MCF 10A (cell line): ENCODE data around the gene FTCD. TPM values are rescaled to one million over a fixed set of nuclear protein-coding genes. Genes with fewer than 3 reads are reported as not detected.
A peak's percentile ranks its signal among the peaks of the same experiment; 100 is the strongest.

ENCODE experiments used
- BruUV-seq: library from RNA; stranded (reverse); fragments of 400-500 nt; replicated peaks from 2 replicates; lab custom pipeline; 2021; lab: Mats Ljungman, UMichigan
- CTCF ChIA-PET: fragments of 300-600 bp; sonication (Branson Sonifier 250); formaldehyde crosslinking; extraction: SDS; loops from one replicate; lab custom pipeline; 2021; ENCODE audit warnings: antibody characterized with exemption, inconsistent platforms; lab: Yijun Ruan, JAX
- POLR2A ChIA-PET: fragments of 300-600, 350-650 bp; sonication (Branson Sonifier 250); formaldehyde crosslinking; extraction: SDS; loops from one replicate; lab custom pipeline; 2020; ENCODE audit warnings: antibody characterized with exemption, inconsistent platforms; lab: Yijun Ruan, JAX
- DNase-seq: peaks from one replicate; pipeline ENCODE4 v3.0.0-alpha.2; 2018; ENCODE audit not compliant: unreplicated experiment
- H3K27ac Mint-ChIP-seq: one replicate; pipeline ENCODE4 v1.8.0; 2022; ENCODE audit warnings: mild to moderate bottlenecking, low read depth, mixed read lengths; ENCODE audit not compliant: unreplicated experiment
- H3K27me3 Mint-ChIP-seq: one replicate; pipeline ENCODE4 v1.8.0; 2022; ENCODE audit warnings: mixed read lengths; ENCODE audit not compliant: insufficient read depth, unreplicated experiment
- H3K36me3 Mint-ChIP-seq: one replicate; pipeline ENCODE4 v1.8.0; 2022; ENCODE audit warnings: mild to moderate bottlenecking, moderate library complexity, mixed read lengths; ENCODE audit not compliant: insufficient read depth, unreplicated experiment
- H3K4me1 Mint-ChIP-seq: one replicate; pipeline ENCODE4 v1.8.0; 2022; ENCODE audit warnings: mixed read lengths; ENCODE audit not compliant: insufficient read depth, unreplicated experiment
- H3K4me3 Mint-ChIP-seq: one replicate; pipeline ENCODE4 v1.8.0; 2022; ENCODE audit warnings: mild to moderate bottlenecking, moderate library complexity, mixed read lengths; ENCODE audit not compliant: unreplicated experiment
- H3K9me3 Mint-ChIP-seq: one replicate; pipeline ENCODE4 v1.8.0; 2022; ENCODE audit warnings: mixed read lengths; ENCODE audit not compliant: unreplicated experiment
- intact Hi-C: fragments of 100-400 bp; cut with micrococcal nuclease; formaldehyde crosslinking; loops from 2 replicates; pipeline ENCODE4 v1.14.1; 2022
- total RNA-seq: library from RNA; stranded (reverse); gene quantifications from 2 replicates; pipeline ENCODE4 v1.2.3, GENCODE V29; 2022
- TF ChIP-seq, protein P1 (sequence below): fragments of 200-600 bp; IDR thresholded peaks from one replicate; pipeline ENCODE4 v1.8.0; 2022; ENCODE audit warnings: antibody characterized with exemption, mild to moderate bottlenecking; ENCODE audit not compliant: unreplicated experiment

Gene FTCD
- total RNA-seq, 1 experiment from 2014 or later = not detected

DNA sequence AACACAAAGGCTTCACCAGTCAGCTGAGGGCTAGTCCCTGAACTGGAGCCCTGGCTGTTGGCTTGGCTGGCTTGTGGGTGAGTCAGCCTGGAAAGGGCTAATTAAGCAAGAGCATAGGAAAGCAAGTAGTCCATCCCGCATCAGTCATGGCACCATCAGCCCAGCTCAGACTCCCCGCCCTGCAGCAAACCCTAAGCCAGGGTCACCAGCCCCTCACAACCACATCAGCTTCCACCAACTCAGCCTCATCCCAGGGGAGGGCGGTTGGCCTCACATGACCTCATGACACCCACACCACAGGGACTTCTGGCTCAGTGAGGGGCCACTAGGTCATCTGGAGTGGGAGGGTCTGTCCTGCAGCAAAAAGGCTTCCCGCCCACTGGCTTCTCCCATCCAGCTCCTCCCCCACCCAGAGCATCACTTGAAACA lies 35.9 kb upstream of the FTCD start:
- BruUV-seq = no TSS peak
- no peak overlapping the region for H3K4me3 Mint-ChIP-seq
- no peaks in the 10 kb centered on the region for H3K9me3 Mint-ChIP-seq
- ChIA-PET POLR2A (interaction anchor here (1.2 kb wide), 1 partner anchor 50 kb away, joined by 5 read pairs; no protein-coding TSS in a partner anchor), CTCF (interaction anchor here (0.7 to 1.0 kb wide), 2 partner anchors 19 to 48 kb away, joined by 3 to 6 read pairs; no protein-coding TSS in a partner anchor)
- H3K36me3 Mint-ChIP-seq = peaks cover 35% of the 10 kb centered on the region
- peak; percentile 74 for DNase-seq
- peaks cover 27% of the 10 kb centered on the region for H3K4me1 Mint-ChIP-seq
- no peak overlapping the region for H3K27ac Mint-ChIP-seq
- intact Hi-C loops = no loop called here
- TF ChIP-seq, protein P1, sequence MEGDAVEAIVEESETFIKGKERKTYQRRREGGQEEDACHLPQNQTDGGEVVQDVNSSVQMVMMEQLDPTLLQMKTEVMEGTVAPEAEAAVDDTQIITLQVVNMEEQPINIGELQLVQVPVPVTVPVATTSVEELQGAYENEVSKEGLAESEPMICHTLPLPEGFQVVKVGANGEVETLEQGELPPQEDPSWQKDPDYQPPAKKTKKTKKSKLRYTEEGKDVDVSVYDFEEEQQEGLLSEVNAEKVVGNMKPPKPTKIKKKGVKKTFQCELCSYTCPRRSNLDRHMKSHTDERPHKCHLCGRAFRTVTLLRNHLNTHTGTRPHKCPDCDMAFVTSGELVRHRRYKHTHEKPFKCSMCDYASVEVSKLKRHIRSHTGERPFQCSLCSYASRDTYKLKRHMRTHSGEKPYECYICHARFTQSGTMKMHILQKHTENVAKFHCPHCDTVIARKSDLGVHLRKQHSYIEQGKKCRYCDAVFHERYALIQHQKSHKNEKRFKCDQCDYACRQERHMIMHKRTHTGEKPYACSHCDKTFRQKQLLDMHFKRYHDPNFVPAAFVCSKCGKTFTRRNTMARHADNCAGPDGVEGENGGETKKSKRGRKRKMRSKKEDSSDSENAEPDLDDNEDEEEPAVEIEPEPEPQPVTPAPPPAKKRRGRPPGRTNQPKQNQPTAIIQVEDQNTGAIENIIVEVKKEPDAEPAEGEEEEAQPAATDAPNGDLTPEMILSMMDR = no peak
- no peaks in the 10 kb centered on the region for H3K27me3 Mint-ChIP-seq

DNA sequence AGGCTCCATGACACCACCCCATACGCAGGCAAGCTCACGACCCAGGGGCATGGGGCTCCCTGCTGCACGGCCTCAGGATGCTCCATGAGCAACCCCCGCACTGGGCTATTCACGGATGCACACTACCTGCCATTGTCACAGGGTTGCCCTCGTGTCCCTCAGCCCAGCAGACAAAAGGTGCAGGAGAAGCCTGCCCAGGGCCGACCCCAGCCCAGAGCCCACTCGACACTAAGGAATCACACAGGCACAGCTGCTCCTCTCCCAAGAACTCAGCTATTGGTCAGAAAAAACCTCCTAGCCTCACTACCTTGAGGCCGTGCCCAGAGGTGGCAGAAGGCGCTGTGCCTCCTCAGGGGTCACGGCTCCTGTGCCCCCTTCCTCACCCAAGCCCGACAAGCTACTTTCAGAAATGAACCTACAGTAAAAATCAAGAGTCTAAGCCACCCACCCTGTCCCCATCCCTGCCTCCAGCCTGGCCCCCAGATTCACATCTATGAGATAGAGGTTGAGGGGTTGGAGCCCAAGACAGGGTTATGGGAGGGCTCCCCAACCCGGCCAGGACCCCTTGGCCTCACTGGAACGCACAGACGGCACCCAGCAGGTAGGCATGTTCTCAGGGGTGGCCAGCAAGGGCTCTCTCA lies 35.2 kb upstream of the FTCD start:
- no peak overlapping the region for H3K4me3 Mint-ChIP-seq
- H3K36me3 Mint-ChIP-seq = peaks cover 29% of the 10 kb centered on the region
- H3K27ac Mint-ChIP-seq = no peak overlapping the region
- no peak for DNase-seq
- no peaks in the 10 kb centered on the region for H3K9me3 Mint-ChIP-seq
- TF ChIP-seq, protein P1 = no peak
- ChIA-PET POLR2A (interaction anchor here (0.7 to 1.2 kb wide), 2 partner anchors 50 to 61 kb away, joined by 3 to 5 read pairs; no protein-coding TSS in a partner anchor), CTCF (interaction anchor here (0.7 to 1.0 kb wide), 2 partner anchors 19 to 47 kb away, joined by 3 to 6 read pairs; no protein-coding TSS in a partner anchor)
- peaks cover 27% of the 10 kb centered on the region for H3K4me1 Mint-ChIP-seq
- no peaks in the 10 kb centered on the region for H3K27me3 Mint-ChIP-seq
- intact Hi-C loops = no loop called here
- TSS peak; percentile 32 for BruUV-seq

DNA sequence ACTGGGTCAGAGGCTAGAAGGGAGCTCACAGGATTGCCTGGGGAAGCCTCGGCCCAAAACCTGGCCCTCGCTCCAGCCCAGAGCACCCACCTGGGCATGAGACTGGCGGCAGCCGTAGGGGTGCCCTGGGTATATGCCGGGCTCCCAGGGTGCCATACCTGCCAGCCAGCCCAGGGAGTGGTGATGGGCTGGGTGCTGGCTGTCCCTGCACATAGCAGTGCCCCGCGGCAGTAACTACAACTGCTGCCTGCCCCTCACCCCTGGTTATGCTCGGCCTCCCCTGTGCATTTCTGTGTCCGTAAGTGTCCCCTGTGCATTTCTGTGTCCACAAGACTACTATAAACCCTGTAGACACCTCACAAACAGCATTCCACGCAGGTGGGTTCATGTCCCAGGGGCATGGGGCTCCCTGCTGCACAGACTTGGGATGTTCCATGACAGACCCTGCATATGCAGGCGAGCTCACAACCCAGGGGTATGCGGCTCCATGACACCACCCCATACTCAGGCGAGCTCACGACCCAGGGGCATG lies 34.6 kb upstream of the FTCD start:
- no peak for DNase-seq
- ChIA-PET CTCF (no interaction called here), POLR2A (interaction anchor here (0.5 to 0.9 kb wide), 4 partner anchors 8 to 217 kb away, joined by 3 read pairs; no protein-coding TSS in a partner anchor)
- Mint-ChIP-seq H3K27ac (peak overlapping the region; percentile 68), H3K9me3 (no peaks in the 10 kb centered on the region), H3K4me1 (peaks cover 27% of the 10 kb centered on the region), H3K36me3 (peaks cover 26% of the 10 kb centered on the region), H3K27me3 (no peaks in the 10 kb centered on the region), H3K4me3 (no peak overlapping the region)
- TF ChIP-seq, protein P1 = no peak
- intact Hi-C loops = no loop called here
- no TSS peak for BruUV-seq

DNA sequence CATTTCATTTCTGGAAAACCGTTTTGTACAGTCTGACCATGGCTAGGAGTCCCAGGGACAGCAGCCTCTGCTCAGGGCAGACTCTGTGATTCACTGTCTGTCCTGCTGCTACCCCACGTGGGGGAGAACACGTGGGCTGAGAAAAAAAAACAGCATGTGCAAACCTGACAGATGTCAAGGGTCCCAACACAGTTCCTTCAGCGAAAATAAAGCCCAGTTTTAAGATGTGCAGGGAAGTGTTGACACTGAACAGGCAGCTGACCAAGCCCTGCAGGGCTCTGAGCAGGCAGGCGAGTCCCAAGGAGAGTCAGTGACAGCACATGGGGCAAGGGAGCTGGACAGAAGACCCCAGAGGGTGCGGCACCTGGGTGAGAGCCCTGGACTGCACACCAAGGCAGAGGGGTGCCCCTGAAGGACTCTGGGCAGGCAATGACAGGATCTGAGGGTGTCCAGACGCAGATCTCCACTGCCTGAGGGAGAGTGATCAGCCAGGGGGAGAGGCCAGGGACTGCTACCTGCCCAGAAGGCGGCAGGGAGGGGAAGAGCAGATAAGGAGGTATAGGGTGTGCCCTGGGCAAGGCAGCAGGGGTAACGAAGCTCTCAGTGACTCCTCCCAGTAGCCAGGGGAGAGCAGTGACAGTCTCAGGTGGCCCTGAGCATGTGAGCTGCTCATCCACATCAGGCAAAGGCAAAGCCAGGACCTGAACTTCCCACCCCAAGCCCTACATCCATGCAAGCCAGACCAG lies 34.0 kb upstream of the FTCD start:
- Mint-ChIP-seq H3K9me3 (no peaks in the 10 kb centered on the region), H3K4me1 (peaks cover 27% of the 10 kb centered on the region), H3K4me3 (peak overlapping the region; percentile 28), H3K27ac (peak overlapping the region; percentile 68), H3K36me3 (peaks cover 20% of the 10 kb centered on the region), H3K27me3 (no peaks in the 10 kb centered on the region)
- intact Hi-C loops = no loop called here
- CTCF ChIA-PET = no interaction called here
- POLR2A ChIA-PET = interaction anchor here (0.5 to 0.9 kb wide), 3 partner anchors 9 to 216 kb away, joined by 3 read pairs; no protein-coding TSS in a partner anchor
- TF ChIP-seq, protein P1 = no peak
- DNase-seq = peak; percentile 17
- BruUV-seq = no TSS peak
